GM12878 (cell line): ENCODE data around the gene ATG4B.

ENCODE experiments used
- ATF2 ChIP-seq: IDR thresholded peaks from 2 replicates; pipeline ENCODE4 v1.6.1; 2012; ENCODE audit warnings: low read length, inconsistent platforms
- CTCF ChIP-seq, 3 experiments: IDR thresholded peaks in 2 of 3; conservative IDR thresholded peaks in 1 of 3; 2 replicates each; pipeline ENCODE4 v1.5.1; 2011; ENCODE audit warnings: low read depth in 3 of 3, low read length in 3 of 3, mild to moderate bottlenecking in 3 of 3, control low read depth in 2 of 3, moderate library complexity in 2 of 3, inconsistent platforms in 1 of 3, mixed read lengths in 1 of 3; ENCODE audit not compliant: control insufficient read depth in 2 of 3, insufficient read depth in 1 of 3; ENCODE audit errors: extremely low read depth in 1 of 3
- NFIC ChIP-seq: IDR thresholded peaks from 2 replicates; pipeline ENCODE4 v1.6.1; 2012; ENCODE audit warnings: low read depth, mild to moderate bottlenecking, inconsistent platforms, low read length, moderate library complexity
- PKNOX1 ChIP-seq: fragments of 450-650 bp; IDR thresholded peaks from 2 replicates; pipeline ENCODE4 v1.6.1; 2016; ENCODE audit warnings: mild to moderate bottlenecking
- RFX5 ChIP-seq: IDR thresholded peaks from 2 replicates; pipeline ENCODE4 v1.6.1; 2011; ENCODE audit warnings: low read depth, low read length, improper control_type of control experiment

- TF ChIP-seq NFIC (no peak), RFX5 (no peak), PKNOX1 (no peak), ATF2 (no peak), CTCF (IDR thresholded peaks at IDR 0.05 in 2 of 3, conservative IDR thresholded peaks at IDR 0.05 in 1 of 3; ENCODE audit: control insufficient read depth in 2 of 3, extremely low read depth in 1 of 3, insufficient read depth in 1 of 3, low read depth in 3 of 3, low read length in 3 of 3) (no peak)
Observed at GRCh38 chr2:241637795-241638660, 535 bp downstream of the ATG4B start.
